ENCODE data around the gene KLHL35.
"Not testable (repeated sequence)": the region's sequence is repeated elsewhere in the genome, so short reads cannot be mapped to it uniquely, and the experiment has no call there.

The KLHL35 gene

GRCh38 chr11:75398906-75399305 lies 34.1 kb downstream of the KLHL35 start:
- FAIRE-seq (no peak), DNase-seq (ENCODE audit: insufficient read length, low spot score) (no peak)

- DNase-seq (ENCODE audit: insufficient read length, low spot score), result no peak
- FAIRE-seq, result no peak
Measured at GRCh38 chr11:75394085-75394840, 38.7 kb downstream of the KLHL35 start.

- FAIRE-seq (no peak), DNase-seq (ENCODE audit: insufficient read length, low spot score) (no peak)
Measured at GRCh38 chr11:75389925-75390324, 43.1 kb downstream of the KLHL35 start.

GRCh38 chr11:75389276-75389605 lies 43.8 kb downstream of the KLHL35 start:
- DNase-seq (ENCODE audit: insufficient read length, low spot score), result no peak

GRCh38 chr11:75388386-75389275 lies 44.4 kb downstream of the KLHL35 start:
- peak; percentile 50 for DNase-seq (ENCODE audit: insufficient read length, low spot score)
- peak; percentile 28 for FAIRE-seq

More at GRCh38 chr11:75389276-75389605, 43.8 kb downstream of the KLHL35 start:
- no peak for FAIRE-seq

GRCh38 chr11:75387736-75388294 lies 45.2 kb downstream of the KLHL35 start:
- no peak for FAIRE-seq
- DNase-seq (ENCODE audit: insufficient read length, low spot score), result no peak

- no peak for DNase-seq (ENCODE audit: insufficient read length, low spot score)
- FAIRE-seq, result no peak
Measured at GRCh38 chr11:75386942-75387630, 45.9 kb downstream of the KLHL35 start.

GRCh38 chr11:75384438-75385080 lies 48.4 kb downstream of the KLHL35 start:
- no peak for FAIRE-seq
- peak; percentile 78 for DNase-seq (ENCODE audit: insufficient read length, low spot score)

- no peak for FAIRE-seq
Measured at GRCh38 chr11:75383246-75383645, 49.8 kb downstream of the KLHL35 start.

GRCh38 chr11:75380716-75381420 lies 52.1 kb downstream of the KLHL35 start:
- no peak for DNase-seq (ENCODE audit: insufficient read length, low spot score)
- no peak for FAIRE-seq

More at GRCh38 chr11:75383246-75383645, 49.8 kb downstream of the KLHL35 start:
- no peak for DNase-seq (ENCODE audit: insufficient read length, low spot score)

- DNase-seq (ENCODE audit: insufficient read length, low spot score), result no peak
- no peak for FAIRE-seq
Measured at GRCh38 chr11:75380245-75380644, 52.8 kb downstream of the KLHL35 start.

GRCh38 chr11:75378776-75379175 lies 54.2 kb downstream of the KLHL35 start:
- not testable (repeated sequence) for FAIRE-seq; DNase-seq (ENCODE audit: insufficient read length, low spot score)

- DNase-seq (ENCODE audit: insufficient read length, low spot score) (no peak), FAIRE-seq (no peak)
Measured at GRCh38 chr11:75376175-75376574, 56.8 kb downstream of the KLHL35 start.

GRCh38 chr11:75375626-75376025 lies 57.4 kb downstream of the KLHL35 start:
- FAIRE-seq, result no peak
- DNase-seq (ENCODE audit: insufficient read length, low spot score), result no peak

GRCh38 chr11:75374646-75375045 lies 58.4 kb downstream of the KLHL35 start:
- FAIRE-seq (no peak), DNase-seq (ENCODE audit: insufficient read length, low spot score) (no peak)

GRCh38 chr11:75373201-75373600 lies 59.8 kb downstream of the KLHL35 start:
- FAIRE-seq (no peak), DNase-seq (ENCODE audit: insufficient read length, low spot score) (no peak)
